Measurements from ENCODE around the gene DYNC1LI1. TPM values are rescaled to one million over a fixed set of nuclear protein-coding genes. Genes with fewer than 3 reads are reported as not detected.

The DYNC1LI1 gene
- total and polyA plus RNA-seq, 2 donors (not counting 1 experiment from before 2014, with no cell fraction given), result 15.0 to 38.8 TPM

- DNase-seq, result no peak
- peak overlapping the region; percentile 99 for H2AFZ ChIP-seq (ENCODE audit: insufficient read depth, low read depth, low read length, poor library complexity, severe bottlenecking)
Observed at GRCh38 chr3:32569540-32570420, 878 bp downstream of the DYNC1LI1 start.

More at GRCh38 chr3:32569540-32570420, 878 bp downstream of the DYNC1LI1 start:
- peak overlapping the region; percentile 94 for H3K4me3 Mint-ChIP-seq
- Histone ChIP-seq H3K79me2 (ENCODE audit: control insufficient read depth, insufficient read depth, low read length) (peaks cover 70% of the 10 kb centered on the region), H3K4me2 (replicated peaks; ENCODE audit: low read depth, low read length, poor library complexity, severe bottlenecking) (peak overlapping the region; percentile 88), H4K20me1 (ENCODE audit: control insufficient read depth, insufficient read depth, low read length, poor library complexity, severe bottlenecking) (peaks cover 13% of the 10 kb centered on the region), H3K36me3 (replicated peaks in 1 of 2; ENCODE audit: control extremely low read depth in 1 of 2, control insufficient read depth in 1 of 2, extremely low read depth in 1 of 2, insufficient read depth in 2 of 2, low read length in 1 of 2) (peaks cover 3 to 4% of the 10 kb centered on the region in 2 experiments), H3K9me3 (ENCODE audit: control extremely low read depth in 1 of 3, control insufficient read depth in 2 of 3, insufficient read depth in 1 of 3, low read length in 2 of 3) (no peaks in the 10 kb centered on the region), H3K4me3 (ENCODE audit: control extremely low read depth in 1 of 5, extremely low read depth in 1 of 5, insufficient read depth in 1 of 5, low read depth in 2 of 5, low read length in 4 of 5) (peak overlapping the region; percentile 55 to 96 (median 92)), H3K4me1 (ENCODE audit: control insufficient read depth in 2 of 2, insufficient read depth in 2 of 2, low read length in 2 of 2) (peaks cover 18 to 24% of the 10 kb centered on the region in 2 donors), H3K27me3 (replicated peaks in 1 of 4; ENCODE audit: control extremely low read depth in 1 of 4, control insufficient read depth in 3 of 4, insufficient read depth in 4 of 4, low read length in 3 of 4) (no peaks in the 10 kb centered on the region), H3K27ac (ENCODE audit: low read length in 2 of 2) (peak overlapping the region; percentile 84 to 93), H3K9ac (ENCODE audit: low read length) (peak overlapping the region; percentile 87)
- intact Hi-C loops (cut with micrococcal nuclease), result loop anchor here (1.0 to 10.0 kb wide), 7 partner anchors 53 to 1148 kb away; partner anchors contain the start of genes CLASP2, CMTM6, CNOT10 and UBP1
- TF ChIP-seq CTCF (IDR thresholded peaks at IDR 0.05) (no peak), EZH2 (IDR thresholded peaks at IDR 0.05; ENCODE audit: borderline replicate concordance, insufficient read depth, low read depth, low read length, poor library complexity, severe bottlenecking) (no peak)
- no peaks in the 10 kb centered on the region for H3K9me3 Mint-ChIP-seq (ENCODE audit: insufficient read depth)
- H3K27me3 Mint-ChIP-seq, result no peaks in the 10 kb centered on the region
- ChIA-PET CTCF (interaction anchor here (0.9 to 1.0 kb wide), 2 partner anchors 24 to 69 kb away, joined by 4 to 5 read pairs; no protein-coding TSS in a partner anchor), POLR2A (interaction anchor here (0.6 to 0.8 kb wide), 3 partner anchors 10 to 403 kb away, joined by 3 read pairs; no protein-coding TSS in a partner anchor)
- peaks cover 31% of the 10 kb centered on the region for H3K4me1 Mint-ChIP-seq
- ATAC-seq (ENCODE audit: low read depth), result peak; percentile 21
- peak overlapping the region; percentile 53 for H3K27ac Mint-ChIP-seq
- WGBS (ENCODE audit: insufficient coverage), result 0% methylated on average over 32 of the region's 40 CpGs

Data from B cell (primary cell).